Smooth muscle cell (in vitro differentiated cells): ENCODE results near the gene NAT16. TPM values are rescaled to one million over a fixed set of nuclear protein-coding genes. Genes with fewer than 3 reads are reported as not detected.

Source experiments
- DNase-seq: peaks from one replicate; lab custom pipeline; 2025; ENCODE audit not compliant: unreplicated experiment; lab: John Stamatoyannopoulos, UW
- H2AFZ ChIP-seq: fragments of 200-600 bp; sonication (generic); 2 replicates; pipeline ENCODE4 v1.6.0; 2016; ENCODE audit warnings: antibody characterized with exemption, low read depth, mild to moderate bottlenecking
- H3F3A ChIP-seq: fragments of 200-600 bp; sonication (generic); 2 replicates; pipeline ENCODE4 v1.6.0; 2017; ENCODE audit warnings: antibody characterized with exemption, low read depth
- H3K27ac ChIP-seq: fragments of 200-600 bp; sonication (generic); 2 replicates; pipeline ENCODE4 v1.5.1; 2016; ENCODE audit warnings: low read depth, mild to moderate bottlenecking
- H3K27me3 ChIP-seq: fragments of 200-600 bp; sonication (generic); 2 replicates; pipeline ENCODE4 v1.6.1; 2016; ENCODE audit warnings: low read depth, mild to moderate bottlenecking
- H3K36me3 ChIP-seq: fragments of 200-600 bp; sonication (generic); 2 replicates; pipeline ENCODE4 v1.5.1; 2016; ENCODE audit warnings: low read depth
- H3K4me1 ChIP-seq: fragments of 200-600 bp; sonication (generic); 2 replicates; pipeline ENCODE4 v1.5.1; 2016; ENCODE audit warnings: low read depth
- H3K4me2 ChIP-seq: fragments of 200-600 bp; sonication (generic); 2 replicates; pipeline ENCODE4 v1.6.0; 2016; ENCODE audit warnings: mild to moderate bottlenecking
- H3K4me3 ChIP-seq: fragments of 200-600 bp; sonication (generic); 2 replicates; pipeline ENCODE4 v1.5.1; 2016; ENCODE audit warnings: mild to moderate bottlenecking
- H3K79me2 ChIP-seq: fragments of 200-600 bp; sonication (generic); 2 replicates; pipeline ENCODE4 v1.6.0; 2016; ENCODE audit warnings: low read depth, mild to moderate bottlenecking
- H3K9ac ChIP-seq: fragments of 200-600 bp; sonication (generic); 2 replicates; pipeline ENCODE4 v1.6.0; 2016; ENCODE audit warnings: low read depth
- H3K9me3 ChIP-seq: fragments of 200-600 bp; sonication (generic); replicated peaks from 2 replicates; pipeline ENCODE4 v1.5.1; 2016; ENCODE audit warnings: low read depth
- H4K20me1 ChIP-seq: fragments of 200-600 bp; sonication (generic); 2 replicates; pipeline ENCODE4 v1.6.0; 2016; ENCODE audit warnings: low read depth
- CTCF ChIP-seq: fragments of 200-600 bp; sonication (generic); IDR thresholded peaks from 2 replicates; pipeline ENCODE4 v1.5.1; 2017; ENCODE audit warnings: borderline replicate concordance, mild to moderate bottlenecking, antibody characterized with exemption; ENCODE audit not compliant: insufficient read depth, poor library complexity, severe bottlenecking
- WGBS: methylation state at CpG from one replicate; pipeline ENCODE4 v1.1.7; 2016; ENCODE audit warnings: low lambda C conversion rate; 5-methylcytosine and 5-hydroxymethylcytosine counted together
- polyA plus RNA-seq: library from polyadenylated mRNA; unstranded; fragments of >200 nt; fragmentation: Nextera tagmentation; extraction: Ambion mirVana; gene quantifications from 2 replicates; pipeline ENCODE4 v1.2.1, GENCODE V29; 2016
- total RNA-seq: library from RNA; depleted of rRNA; stranded (reverse); fragments of >200 nt; gene quantifications from 2 replicates; pipeline ENCODE4 v1.2.3, GENCODE V29; 2014

Gene NAT16
- total and polyA plus RNA-seq, 2 experiments from 2014 or later: not detected

- no peak for TF ChIP-seq CTCF
- Histone ChIP-seq H3K9me3 (no peaks in the 10 kb centered on the region), H3K27me3 (peaks cover 89% of the 10 kb centered on the region), H2AFZ (no peak overlapping the region), H3K36me3 (no peaks in the 10 kb centered on the region), H3K4me1 (peaks cover 20% of the 10 kb centered on the region), H3F3A (peaks cover 4% of the 10 kb centered on the region), H3K9ac (no peak overlapping the region), H3K27ac (no peak overlapping the region), H3K4me2 (peak overlapping the region; percentile 81), H3K4me3 (peak overlapping the region; percentile 14), H3K79me2 (no peaks in the 10 kb centered on the region), H4K20me1 (no peaks in the 10 kb centered on the region)
- 9% methylated on average over 53 of the region's 53 CpGs for WGBS
- peak; percentile 48 for DNase-seq
These were observed 7.0 kb downstream of the NAT16 start for GRCh38 chr7:101172854-101173751.

- H3K4me2 ChIP-seq: peak overlapping the region; percentile 63
These were observed 7.9 kb downstream of the NAT16 start for GRCh38 chr7:101172005-101172853.

GRCh38 chr7:101171442-101171837 is 8.7 kb downstream of the NAT16 start:
- H3K4me3 ChIP-seq: no peak overlapping the region
- H3K9ac ChIP-seq: no peak overlapping the region
- no peaks in the 10 kb centered on the region for H3K36me3 ChIP-seq
- WGBS: 13% methylated on average over 13 of the region's 13 CpGs
- no peaks in the 10 kb centered on the region for H4K20me1 ChIP-seq
- H3F3A ChIP-seq: peaks cover 10% of the 10 kb centered on the region
- peaks cover 77% of the 10 kb centered on the region for H3K27me3 ChIP-seq
- peaks cover 27% of the 10 kb centered on the region for H3K4me1 ChIP-seq
- no peak for TF ChIP-seq CTCF
- no peaks in the 10 kb centered on the region for H3K79me2 ChIP-seq
- H3K9me3 ChIP-seq: no peaks in the 10 kb centered on the region
- no peak overlapping the region for H3K4me2 ChIP-seq
- H2AFZ ChIP-seq: no peak overlapping the region
- H3K27ac ChIP-seq: no peak overlapping the region
- DNase-seq: no peak

More at GRCh38 chr7:101172005-101172853, 7.9 kb downstream of the NAT16 start:
- no peak overlapping the region for H3K4me3 ChIP-seq
- H3K79me2 ChIP-seq: no peaks in the 10 kb centered on the region
- H3F3A ChIP-seq: peaks cover 10% of the 10 kb centered on the region
- no peak for DNase-seq
- H3K27me3 ChIP-seq: peaks cover 85% of the 10 kb centered on the region
- H3K27ac ChIP-seq: no peak overlapping the region
- TF ChIP-seq CTCF: no peak
- H2AFZ ChIP-seq: no peak overlapping the region
- peaks cover 21% of the 10 kb centered on the region for H3K4me1 ChIP-seq
- no peaks in the 10 kb centered on the region for H4K20me1 ChIP-seq
- H3K36me3 ChIP-seq: no peaks in the 10 kb centered on the region
- 3% methylated on average over 76 of the region's 79 CpGs for WGBS
- no peaks in the 10 kb centered on the region for H3K9me3 ChIP-seq
- H3K9ac ChIP-seq: no peak overlapping the region
